GM12878 (cell line): ENCODE data around the gene GPC5. TPM values are rescaled to one million over a fixed set of nuclear protein-coding genes. Genes with fewer than 3 reads are reported as not detected.

Experiments
- ATAC-seq: fragments of 200-7000 bp; cut with Tn5 transposase; 3 replicates; pipeline ENCODE4 v1.9.1; 2020; ENCODE audit warnings: mild to moderate bottlenecking, moderate library complexity
- BruUV-seq: library from RNA; stranded (reverse); fragments of 400-500 nt; replicated peaks from 2 replicates; lab custom pipeline; 2021; lab: Mats Ljungman, UMichigan
- CTCF ChIA-PET: fragments of 300-600 bp; sonication (Branson Sonifier 250); formaldehyde crosslinking; extraction: SDS; loops from one replicate; lab custom pipeline; 2021; ENCODE audit warnings: inconsistent platforms; lab: Yijun Ruan, JAX
- POLR2A ChIA-PET: fragments of 350-600 bp; formaldehyde crosslinking; extraction: SDS; loops from one replicate; lab custom pipeline; 2021; ENCODE audit warnings: inconsistent platforms; lab: Charles Lee
- RAD21 ChIA-PET: fragments of 300-600 bp; sonication (Branson Sonifier 250); formaldehyde crosslinking; loops from one replicate; lab custom pipeline; 2023; ENCODE audit warnings: antibody characterized with exemption; ENCODE audit not compliant: unreplicated experiment; lab: Charles Lee
- SMC1A ChIA-PET: fragments of 300-600 bp; sonication (Branson Sonifier 250); formaldehyde crosslinking; loops from one replicate; lab custom pipeline; 2023; ENCODE audit not compliant: unreplicated experiment, uncharacterized antibody; lab: Charles Lee
- DNase-seq: peaks from one replicate; pipeline ENCODE4 v3.0.0-alpha.2; 2011; ENCODE audit warnings: low read depth, low spot score
- FAIRE-seq: peaks from 3 replicates; lab custom pipeline; 2011; peaks lifted over from hg19 to GRCh38; lab: Jason Lieb, UNC
- H2AFZ ChIP-seq: 2 replicates; pipeline ENCODE4 v1.6.0; 2011; ENCODE audit warnings: low read depth, low read length, control low read depth; ENCODE audit not compliant: control insufficient read depth
- H3K27ac ChIP-seq: 2 replicates; pipeline ENCODE4 v1.5.1; 2011; ENCODE audit warnings: control low read depth; ENCODE audit not compliant: control insufficient read depth, insufficient read depth
- H3K27me3 ChIP-seq, 2 experiments: replicated peaks in 1 of 2; 2 replicates each; pipeline versions ENCODE4 v1.6.0 to v1.6.1; 2011; ENCODE audit warnings: low read length in 1 of 2; ENCODE audit not compliant: control insufficient read depth in 2 of 2, insufficient read depth in 2 of 2
- H3K36me3 ChIP-seq, 2 experiments: 2 replicates each; pipeline ENCODE4 v1.5.1; 2011; ENCODE audit warnings: low read length in 1 of 2; ENCODE audit not compliant: control insufficient read depth in 2 of 2, insufficient read depth in 2 of 2
- H3K4me1 ChIP-seq: 2 replicates; pipeline ENCODE4 v1.6.1; 2011; ENCODE audit warnings: mild to moderate bottlenecking, low read length, moderate library complexity, mixed read lengths; ENCODE audit not compliant: control insufficient read depth, insufficient read depth
- H3K4me2 ChIP-seq: 2 replicates; pipeline ENCODE4 v1.6.0; 2011; ENCODE audit warnings: control low read depth; ENCODE audit not compliant: control insufficient read depth, insufficient read depth
- H3K4me3 ChIP-seq: fragments of 200-600 bp; sonication (generic); 2 replicates; pipeline ENCODE4 v1.5.1; 2016
- H3K79me2 ChIP-seq: 2 replicates; pipeline ENCODE4 v1.6.0; 2011; ENCODE audit warnings: low read length; ENCODE audit not compliant: control insufficient read depth, insufficient read depth
- H3K9ac ChIP-seq: 2 replicates; pipeline ENCODE4 v1.8.0; 2011; ENCODE audit warnings: low read length, control low read depth, mixed read lengths; ENCODE audit not compliant: control insufficient read depth, insufficient read depth
- H3K9me3 ChIP-seq: replicated peaks from 3 replicates; pipeline ENCODE4 v1.5.1; 2011; ENCODE audit warnings: mild to moderate bottlenecking, low read length; ENCODE audit not compliant: control insufficient read depth, insufficient read depth
- H4K20me1 ChIP-seq: 2 replicates; pipeline ENCODE4 v1.6.0; 2011; ENCODE audit not compliant: control insufficient read depth, insufficient read depth
- ASH2L ChIP-seq: fragments of 300-600, 200-600 bp; sonication (generic); IDR thresholded peaks from 2 replicates; pipeline ENCODE4 v1.6.1; 2017; ENCODE audit warnings: low read depth, mild to moderate bottlenecking, borderline replicate concordance
- CBX5 ChIP-seq: sonication (generic); IDR thresholded peaks from 2 replicates; pipeline ENCODE4 v1.6.1; 2016; ENCODE audit warnings: low read depth, moderate library complexity, mild to moderate bottlenecking, inconsistent platforms
- EED ChIP-seq: sonication (generic); IDR thresholded peaks from 2 replicates; pipeline ENCODE4 v1.6.1; 2016; ENCODE audit warnings: antibody characterized with exemption, low read depth
- FOS ChIP-seq: IDR thresholded peaks from 3 replicates; pipeline ENCODE4 v1.6.1; 2011; ENCODE audit warnings: borderline replicate concordance; ENCODE audit not compliant: insufficient read length; ENCODE audit errors: extremely low read depth
- MEF2A ChIP-seq: IDR thresholded peaks from 2 replicates; pipeline ENCODE4 v1.6.1; 2011; ENCODE audit warnings: low read depth, mild to moderate bottlenecking, low read length, moderate library complexity; ENCODE audit not compliant: insufficient read depth
- MYC ChIP-seq: IDR thresholded peaks from 2 replicates; pipeline ENCODE4 v1.6.1; 2011; ENCODE audit warnings: mild to moderate bottlenecking, low read length, moderate library complexity, inconsistent platforms; ENCODE audit not compliant: insufficient read depth, insufficient replicate concordance, insufficient read length, severe bottlenecking
- NFIC ChIP-seq: IDR thresholded peaks from 2 replicates; pipeline ENCODE4 v1.6.1; 2012; ENCODE audit warnings: low read depth, mild to moderate bottlenecking, inconsistent platforms, low read length, moderate library complexity
- NFXL1 ChIP-seq: fragments of 450-650 bp; IDR thresholded peaks from 2 replicates; pipeline ENCODE4 v1.6.1; 2017; ENCODE audit warnings: antibody characterized with exemption, mild to moderate bottlenecking, borderline replicate concordance
- STAT1 ChIP-seq: fragments of 450-650 bp; conservative IDR thresholded peaks from 2 replicates; pipeline ENCODE4 v1.6.1; 2014; ENCODE audit warnings: antibody characterized with exemption, mild to moderate bottlenecking
- ZBTB33 ChIP-seq: fragments of 450-650 bp; IDR thresholded peaks from 2 replicates; pipeline ENCODE4 v1.6.1; 2017; ENCODE audit warnings: mild to moderate bottlenecking
- WGBS: methylation state at CpG from one replicate; pipeline ENCODE4 v1.1.6; 2016; ENCODE audit warnings: low lambda C conversion rate; ENCODE audit not compliant: insufficient replicate concordance, insufficient coverage; ENCODE audit errors: missing lambda C conversion rate; 5-methylcytosine and 5-hydroxymethylcytosine counted together
- in situ Hi-C: fragments of 300-500 bp; cut with MboI; formaldehyde crosslinking; loops from 9 replicates; pipeline ENCODE4 v1.14.3; 2018; ENCODE audit warnings: mixed read lengths
- intact Hi-C: fragments of 100-400 bp; cut with micrococcal nuclease; formaldehyde crosslinking; loops from one replicate; pipeline ENCODE4 v1.14.2; 2022; ENCODE audit not compliant: unreplicated experiment
- polyA plus RNA-seq, 11 experiments: library from polyadenylated mRNA; depleted of rRNA in 4 of 11; unstranded in 6 of 11; stranded (reverse) in 5 of 11; fragments of >200 nt; fragmentation: Nextera tagmentation in 4 of 11; fragmentation: Illumina TruSeq in 1 of 11; extraction: Ambion mirVana in 4 of 11; extraction: Trizol in 1 of 11; gene quantifications; 1 replicate in 1 of 11; 2 replicates in 10 of 11; pipeline versions ENCODE4 v1.2.1 to v1.2.3, GENCODE V29; 2011 to 2016; ENCODE audit warnings: inconsistent platforms in 2 of 11, missing spikeins in 2 of 11, low read depth in 1 of 11
- total RNA-seq, 4 experiments: library from RNA; depleted of rRNA in 3 of 4; stranded (reverse); fragments of >200 nt in 3 of 4; fragmentation: Illumina TruSeq in 1 of 4; extraction: Trizol in 1 of 4; gene quantifications; 2 replicates each; pipeline versions ENCODE4 v1.2.1 to v1.2.3, GENCODE V29; 2013 to 2021
- TF ChIP-seq, protein P1 (sequence below): fragments of 450-650 bp; IDR thresholded peaks from 2 replicates; pipeline ENCODE4 v1.6.1; 2016; ENCODE audit warnings: mild to moderate bottlenecking
- TF ChIP-seq, protein P2 (sequence below): fragments of 450-650 bp; conservative IDR thresholded peaks from 2 replicates; pipeline ENCODE4 v1.6.1; 2017; ENCODE audit warnings: mild to moderate bottlenecking, moderate library complexity

Gene GPC5
- total and polyA plus RNA-seq, 10 of the 15 experiments (the other 5 are each of a cell fraction or from before 2014, with no cell fraction given): 0.05 to 0.87 (median 0.44) TPM; not detected in 1

GRCh38 chr13:92256211-92256610 lies 857.8 kb downstream of the GPC5 start (continued):
- TF ChIP-seq CBX5: no peak

DNA sequence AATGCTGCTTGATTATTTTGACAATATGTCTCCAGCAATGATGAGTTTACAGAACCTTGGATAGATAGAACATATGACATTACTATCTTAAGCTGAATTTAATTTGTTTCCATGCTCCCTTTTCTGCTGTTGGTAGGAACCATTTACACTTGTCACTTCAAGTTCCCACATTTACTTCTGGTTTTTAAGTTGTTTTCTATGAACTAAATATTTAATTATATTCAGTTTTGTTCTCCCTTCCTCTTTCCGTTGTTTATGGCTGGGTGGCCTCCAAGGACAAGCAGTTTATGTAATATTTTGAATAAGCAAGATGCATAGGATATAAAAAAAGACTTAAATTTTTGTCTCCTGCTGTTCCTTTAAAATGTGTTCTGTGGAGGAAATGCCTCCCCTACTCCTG lies 860.6 kb downstream of the GPC5 start:
- in situ Hi-C loops: no loop called here
- H3K4me3 ChIP-seq: no peak overlapping the region
- BruUV-seq: no TSS peak

DNA sequence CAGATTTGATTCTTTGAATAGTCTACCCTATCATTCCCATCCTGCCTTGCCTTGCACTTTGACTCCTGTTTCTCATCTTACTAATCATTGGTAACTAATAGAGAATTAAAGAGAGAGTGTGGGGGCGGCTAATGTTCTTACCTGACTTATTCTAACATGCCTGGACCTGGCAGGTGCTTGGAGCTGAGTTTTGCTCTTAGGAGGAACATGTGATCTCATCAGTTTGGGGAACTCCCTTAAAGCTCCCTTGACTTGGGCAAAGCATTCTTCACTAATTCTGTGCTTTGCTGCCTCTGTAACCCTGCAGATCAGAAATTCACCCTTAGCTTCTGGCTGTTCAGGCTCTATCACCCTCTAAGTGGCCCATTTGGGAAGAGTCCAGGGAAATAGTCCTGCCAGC lies 861.1 kb downstream of the GPC5 start:
- Histone ChIP-seq H3K27ac (no peak overlapping the region), H3K9ac (no peak overlapping the region), H3K4me2 (no peak overlapping the region), H3K9me3 (no peaks in the 10 kb centered on the region), H3K4me3 (no peak overlapping the region), H2AFZ (no peak overlapping the region), H3K27me3 (no peaks in the 10 kb centered on the region), H3K4me1 (no peaks in the 10 kb centered on the region), H3K36me3 (no peaks in the 10 kb centered on the region), H3K79me2 (no peaks in the 10 kb centered on the region), H4K20me1 (no peaks in the 10 kb centered on the region)
- in situ Hi-C loops (no loop called here), intact Hi-C loops (no loop called here)
- WGBS: 0% methylated on average over 1 of the region's 1 CpG
- ChIA-PET CTCF (no interaction called here), SMC1A (interaction anchor here (1.4 kb wide), 1 partner anchor 13 kb away, joined by 3 read pairs; no protein-coding TSS in a partner anchor), RAD21 (no interaction called here), POLR2A (no interaction called here)
- ATAC-seq: no peak
- no TSS peak for BruUV-seq
- no peak for FAIRE-seq
- no peak for DNase-seq
- no peak for TF ChIP-seq EED
- no peak for TF ChIP-seq MEF2A
- no peak for TF ChIP-seq ZBTB33
- no peak for TF ChIP-seq STAT1
- no peak for TF ChIP-seq ASH2L
- no peak for TF ChIP-seq MYC
- TF ChIP-seq, protein P1, sequence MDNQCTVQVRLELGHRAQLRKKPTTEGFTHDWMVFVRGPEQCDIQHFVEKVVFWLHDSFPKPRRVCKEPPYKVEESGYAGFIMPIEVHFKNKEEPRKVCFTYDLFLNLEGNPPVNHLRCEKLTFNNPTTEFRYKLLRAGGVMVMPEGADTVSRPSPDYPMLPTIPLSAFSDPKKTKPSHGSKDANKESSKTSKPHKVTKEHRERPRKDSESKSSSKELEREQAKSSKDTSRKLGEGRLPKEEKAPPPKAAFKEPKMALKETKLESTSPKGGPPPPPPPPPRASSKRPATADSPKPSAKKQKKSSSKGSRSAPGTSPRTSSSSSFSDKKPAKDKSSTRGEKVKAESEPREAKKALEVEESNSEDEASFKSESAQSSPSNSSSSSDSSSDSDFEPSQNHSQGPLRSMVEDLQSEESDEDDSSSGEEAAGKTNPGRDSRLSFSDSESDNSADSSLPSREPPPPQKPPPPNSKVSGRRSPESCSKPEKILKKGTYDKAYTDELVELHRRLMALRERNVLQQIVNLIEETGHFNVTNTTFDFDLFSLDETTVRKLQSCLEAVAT: no peak
- TF ChIP-seq, protein P2, sequence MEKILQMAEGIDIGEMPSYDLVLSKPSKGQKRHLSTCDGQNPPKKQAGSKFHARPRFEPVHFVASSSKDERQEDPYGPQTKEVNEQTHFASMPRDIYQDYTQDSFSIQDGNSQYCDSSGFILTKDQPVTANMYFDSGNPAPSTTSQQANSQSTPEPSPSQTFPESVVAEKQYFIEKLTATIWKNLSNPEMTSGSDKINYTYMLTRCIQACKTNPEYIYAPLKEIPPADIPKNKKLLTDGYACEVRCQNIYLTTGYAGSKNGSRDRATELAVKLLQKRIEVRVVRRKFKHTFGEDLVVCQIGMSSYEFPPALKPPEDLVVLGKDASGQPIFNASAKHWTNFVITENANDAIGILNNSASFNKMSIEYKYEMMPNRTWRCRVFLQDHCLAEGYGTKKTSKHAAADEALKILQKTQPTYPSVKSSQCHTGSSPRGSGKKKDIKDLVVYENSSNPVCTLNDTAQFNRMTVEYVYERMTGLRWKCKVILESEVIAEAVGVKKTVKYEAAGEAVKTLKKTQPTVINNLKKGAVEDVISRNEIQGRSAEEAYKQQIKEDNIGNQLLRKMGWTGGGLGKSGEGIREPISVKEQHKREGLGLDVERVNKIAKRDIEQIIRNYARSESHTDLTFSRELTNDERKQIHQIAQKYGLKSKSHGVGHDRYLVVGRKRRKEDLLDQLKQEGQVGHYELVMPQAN: no peak
- TF ChIP-seq FOS: no peak

More for the DNA sequence above, 860.6 kb downstream of the GPC5 start:
- H3K27me3 ChIP-seq: no peaks in the 10 kb centered on the region
- ChIA-PET SMC1A (no interaction called here), CTCF (no interaction called here), POLR2A (no interaction called here), RAD21 (no interaction called here)
- no peak overlapping the region for H3K4me2 ChIP-seq
- no peak overlapping the region for H3K27ac ChIP-seq
- H3K9ac ChIP-seq: no peak overlapping the region
- ATAC-seq (no peak), FAIRE-seq (no peak), DNase-seq (no peak)
- no peaks in the 10 kb centered on the region for H3K4me1 ChIP-seq
- TF ChIP-seq NFIC (no peak), NFXL1 (no peak)
- intact Hi-C loops: no loop called here
- H3K9me3 ChIP-seq: no peaks in the 10 kb centered on the region
- H4K20me1 ChIP-seq: no peaks in the 10 kb centered on the region
- no peak overlapping the region for H2AFZ ChIP-seq
- no peaks in the 10 kb centered on the region for H3K36me3 ChIP-seq
- WGBS: 0% methylated on average over 1 of the region's 1 CpG
- H3K79me2 ChIP-seq: no peaks in the 10 kb centered on the region
